Nephron progenitor cell (in vitro differentiated cells): ENCODE measurements around the gene CYP27A1.
"Not testable (repeated sequence)": the region's sequence is repeated elsewhere in the genome, so short reads cannot be mapped to it uniquely, and the experiment has no call there.

Experiments used
- DNase-seq: peaks from one replicate; pipeline ENCODE4 v3.0.0; 2021
- H3K27ac Mint-ChIP-seq: 2 replicates; pipeline ENCODE4 v1.8.0; 2021; ENCODE audit warnings: mild to moderate bottlenecking, moderate library complexity, mixed read lengths
- H3K27me3 Mint-ChIP-seq: 2 replicates; pipeline ENCODE4 v1.8.0; 2021; ENCODE audit warnings: mild to moderate bottlenecking, low read depth, mixed read lengths; ENCODE audit not compliant: poor library complexity
- H3K36me3 Mint-ChIP-seq: 2 replicates; pipeline ENCODE4 v1.8.0; 2021; ENCODE audit warnings: low read depth, mixed read lengths
- H3K4me1 Mint-ChIP-seq: 2 replicates; pipeline ENCODE4 v1.8.0; 2021; ENCODE audit warnings: mixed read lengths
- H3K4me3 Mint-ChIP-seq: 2 replicates; pipeline ENCODE4 v1.8.0; 2021; ENCODE audit warnings: mild to moderate bottlenecking, moderate library complexity, mixed read lengths
- H3K9me3 Mint-ChIP-seq: 2 replicates; pipeline ENCODE4 v1.8.0; 2021; ENCODE audit warnings: mild to moderate bottlenecking, moderate library complexity, mixed read lengths
- TF ChIP-seq, protein P1 (sequence below): fragments of 200-600 bp; sonication (generic); IDR thresholded peaks from 2 replicates; pipeline ENCODE4 v1.5.0; 2021; ENCODE audit warnings: antibody characterized with exemption

The CYP27A1 gene

GRCh38 chr2:218839430-218839829 is 57.5 kb downstream of the CYP27A1 start:
- Mint-ChIP-seq H3K4me1 (peaks cover 7% of the 10 kb centered on the region), H3K36me3 (no peaks in the 10 kb centered on the region), H3K4me3 (no peak overlapping the region), H3K27me3 (peaks cover 78% of the 10 kb centered on the region), H3K9me3 (peaks cover 53% of the 10 kb centered on the region), H3K27ac (no peak overlapping the region)
- DNase-seq = no peak
- TF ChIP-seq, protein P1, sequence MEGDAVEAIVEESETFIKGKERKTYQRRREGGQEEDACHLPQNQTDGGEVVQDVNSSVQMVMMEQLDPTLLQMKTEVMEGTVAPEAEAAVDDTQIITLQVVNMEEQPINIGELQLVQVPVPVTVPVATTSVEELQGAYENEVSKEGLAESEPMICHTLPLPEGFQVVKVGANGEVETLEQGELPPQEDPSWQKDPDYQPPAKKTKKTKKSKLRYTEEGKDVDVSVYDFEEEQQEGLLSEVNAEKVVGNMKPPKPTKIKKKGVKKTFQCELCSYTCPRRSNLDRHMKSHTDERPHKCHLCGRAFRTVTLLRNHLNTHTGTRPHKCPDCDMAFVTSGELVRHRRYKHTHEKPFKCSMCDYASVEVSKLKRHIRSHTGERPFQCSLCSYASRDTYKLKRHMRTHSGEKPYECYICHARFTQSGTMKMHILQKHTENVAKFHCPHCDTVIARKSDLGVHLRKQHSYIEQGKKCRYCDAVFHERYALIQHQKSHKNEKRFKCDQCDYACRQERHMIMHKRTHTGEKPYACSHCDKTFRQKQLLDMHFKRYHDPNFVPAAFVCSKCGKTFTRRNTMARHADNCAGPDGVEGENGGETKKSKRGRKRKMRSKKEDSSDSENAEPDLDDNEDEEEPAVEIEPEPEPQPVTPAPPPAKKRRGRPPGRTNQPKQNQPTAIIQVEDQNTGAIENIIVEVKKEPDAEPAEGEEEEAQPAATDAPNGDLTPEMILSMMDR = no peak

DNA sequence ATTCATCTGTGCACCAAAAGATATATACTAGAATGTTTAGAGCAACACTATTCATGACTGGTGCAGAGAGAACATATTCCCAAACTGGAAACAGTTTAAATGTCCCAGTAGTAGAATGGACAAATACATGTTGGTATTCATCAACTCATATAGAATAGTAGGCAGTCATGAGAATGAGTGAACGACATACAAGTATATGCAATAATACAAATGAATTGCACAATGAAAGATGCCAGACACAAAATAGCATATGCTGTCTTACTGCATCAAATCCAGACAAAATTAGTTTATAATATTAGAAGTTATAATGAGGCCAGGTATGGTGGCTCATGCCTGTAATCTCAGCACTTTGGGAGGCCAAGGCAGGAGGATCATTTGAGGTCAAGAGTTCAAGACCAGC is 57.9 kb downstream of the CYP27A1 start:
- Mint-ChIP-seq H3K4me3 (no peak overlapping the region), H3K9me3 (peaks cover 58% of the 10 kb centered on the region), H3K27me3 (peaks cover 74% of the 10 kb centered on the region), H3K4me1 (peaks cover 2% of the 10 kb centered on the region), H3K27ac (no peak overlapping the region), H3K36me3 (no peaks in the 10 kb centered on the region)
- TF ChIP-seq, protein P1 = no peak
- no peak for DNase-seq

DNA sequence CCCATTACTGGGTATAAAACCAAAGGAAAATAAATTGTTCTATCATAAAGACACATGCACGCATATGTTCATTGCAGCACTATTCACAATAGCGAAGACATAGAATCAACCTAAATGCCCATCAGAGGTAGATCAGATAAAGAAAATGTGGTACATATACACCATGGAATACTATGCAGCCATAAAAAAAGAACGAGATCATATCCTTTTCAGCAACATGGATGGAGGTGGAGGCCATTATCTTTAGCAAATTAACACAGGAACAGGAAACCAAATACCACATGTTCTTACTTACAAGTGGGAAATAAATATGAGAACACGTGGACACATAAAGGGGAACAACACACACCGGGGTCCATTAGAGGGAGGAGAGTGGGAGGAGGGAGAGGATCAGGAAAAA is 62.4 kb downstream of the CYP27A1 start:
- peaks cover 54% of the 10 kb centered on the region for H3K27me3 Mint-ChIP-seq
- H3K27ac Mint-ChIP-seq, H3K4me3 Mint-ChIP-seq, H3K4me1 Mint-ChIP-seq, DNase-seq, H3K36me3 Mint-ChIP-seq: not testable (repeated sequence)
- peaks cover 54% of the 10 kb centered on the region for H3K9me3 Mint-ChIP-seq

GRCh38 chr2:218846963-218847362 is 65.0 kb downstream of the CYP27A1 start:
- not testable (repeated sequence) for H3K4me1 Mint-ChIP-seq, H3K36me3 Mint-ChIP-seq, H3K27ac Mint-ChIP-seq, H3K4me3 Mint-ChIP-seq, DNase-seq
- Mint-ChIP-seq H3K27me3 (peaks cover 38% of the 10 kb centered on the region), H3K9me3 (peaks cover 46% of the 10 kb centered on the region)

DNA sequence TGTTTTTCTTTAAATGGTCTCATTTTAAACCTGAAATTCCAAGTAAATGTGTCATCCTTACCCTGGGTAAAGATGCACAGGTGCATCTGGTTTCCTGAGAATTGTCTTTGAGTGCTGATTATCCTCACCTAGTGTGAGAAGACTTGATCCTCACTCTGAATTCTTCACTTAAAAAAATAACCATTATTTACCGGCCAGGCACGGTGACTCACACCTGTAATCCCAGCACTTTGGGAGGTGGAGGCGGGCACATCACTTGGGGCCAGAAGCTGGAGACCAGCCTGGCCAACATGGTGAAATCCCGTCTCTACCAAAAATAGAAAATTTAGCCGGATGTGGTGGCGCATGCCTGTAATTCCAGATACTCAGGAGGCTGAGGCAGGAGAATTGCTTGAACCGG is 67.8 kb downstream of the CYP27A1 start:
- H3K4me1 Mint-ChIP-seq = peaks cover 19% of the 10 kb centered on the region
- H3K27ac Mint-ChIP-seq = no peak overlapping the region
- no peak for DNase-seq
- H3K4me3 Mint-ChIP-seq = no peak overlapping the region
- H3K27me3 Mint-ChIP-seq = peaks cover 39% of the 10 kb centered on the region
- TF ChIP-seq, protein P1 = no peak
- peaks cover 24% of the 10 kb centered on the region for H3K9me3 Mint-ChIP-seq
- H3K36me3 Mint-ChIP-seq = peaks cover 9% of the 10 kb centered on the region

DNA sequence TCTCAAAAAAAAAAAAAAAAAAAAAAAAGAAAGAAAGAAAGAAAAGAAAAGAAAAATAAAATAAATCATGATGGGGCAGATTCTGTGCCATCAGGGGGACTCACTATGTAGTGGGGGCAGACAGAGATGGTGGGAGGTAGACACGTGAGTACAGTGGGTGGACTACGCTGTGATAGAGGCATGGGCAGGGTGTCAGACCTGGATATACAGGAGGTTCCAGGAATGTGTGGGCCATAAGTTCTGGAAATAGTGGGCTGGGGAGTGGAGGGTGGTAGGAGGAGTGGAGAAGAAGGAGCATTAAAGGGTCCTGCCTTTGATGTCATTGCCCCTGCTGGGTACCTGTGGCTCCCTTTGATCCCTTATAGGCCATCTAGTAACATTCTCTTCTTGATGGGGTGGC is 68.8 kb downstream of the CYP27A1 start:
- TF ChIP-seq, protein P1 = no peak

DNA sequence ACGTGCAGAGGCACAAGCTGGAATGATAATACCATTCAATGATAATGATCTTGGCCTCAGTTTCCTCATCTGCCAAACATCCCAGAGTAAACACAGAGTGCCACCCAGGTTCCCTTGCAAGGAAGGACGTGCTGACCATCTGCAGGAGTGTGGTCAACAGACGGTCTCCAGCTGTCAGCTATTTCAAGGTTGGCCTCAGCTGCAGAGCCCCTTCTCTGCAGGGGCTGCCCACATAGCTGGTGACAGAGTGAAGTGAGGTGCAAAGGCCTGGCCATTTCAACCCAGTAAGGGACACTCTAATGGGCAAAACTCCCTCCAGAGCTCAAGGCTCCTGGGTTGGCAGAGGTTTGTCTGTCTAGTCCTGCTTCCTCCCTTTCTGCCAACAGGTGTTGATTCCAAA is 69.3 kb downstream of the CYP27A1 start:
- no peak for DNase-seq
- TF ChIP-seq, protein P1 = no peak
- Mint-ChIP-seq H3K4me1 (peaks cover 35% of the 10 kb centered on the region), H3K36me3 (peaks cover 9% of the 10 kb centered on the region), H3K27ac (no peak overlapping the region), H3K27me3 (peaks cover 55% of the 10 kb centered on the region), H3K4me3 (no peak overlapping the region), H3K9me3 (peaks cover 12% of the 10 kb centered on the region)

More for the DNA sequence above, 68.8 kb downstream of the CYP27A1 start:
- Mint-ChIP-seq H3K4me3 (no peak overlapping the region), H3K4me1 (peaks cover 30% of the 10 kb centered on the region), H3K27ac (no peak overlapping the region), H3K36me3 (peaks cover 9% of the 10 kb centered on the region), H3K27me3 (peaks cover 50% of the 10 kb centered on the region), H3K9me3 (peaks cover 13% of the 10 kb centered on the region)
- no peak for DNase-seq
